HG03575 (cell line): ENCODE measurements around the gene GNMT.
"Not testable (repeated sequence)": the region's sequence is repeated elsewhere in the genome, so short reads cannot be mapped to it uniquely, and the experiment has no call there.

Experiments used
- ATAC-seq: cut with Tn5 transposase; IDR thresholded peaks from one replicate; pipeline ENCODE4 v1.9.1; 2021; ENCODE audit not compliant: unreplicated experiment, insufficient number of reproducible peaks, low FRiP score; ENCODE audit errors: extremely low read depth

Gene GNMT

GRCh38 chr6:42970871-42971612 lies 10.5 kb downstream of the GNMT start:
- ATAC-seq, result no peak

- no peak for ATAC-seq
Measured at GRCh38 chr6:42971746-42972327, 11.3 kb downstream of the GNMT start.

- ATAC-seq, result no peak
Measured at GRCh38 chr6:42973926-42974325, 13.4 kb downstream of the GNMT start.

GRCh38 chr6:42974919-42975505 lies 14.5 kb downstream of the GNMT start:
- no peak for ATAC-seq

- ATAC-seq, result no peak
Measured at GRCh38 chr6:42978487-42978838, 17.9 kb downstream of the GNMT start.

GRCh38 chr6:42978839-42979522 lies 18.4 kb downstream of the GNMT start, which contains the start of gene PEX6:
PEX6 (minus strand) TSS chr6:42979181; CDS start chr6:42979150, 31 bp downstream.
- ATAC-seq, result peak; percentile 67

GRCh38 chr6:42979523-42980177 lies 19.1 kb downstream of the GNMT start:
- peak; percentile 2 for ATAC-seq

GRCh38 chr6:42981836-42982235 lies 21.3 kb downstream of the GNMT start:
- no peak for ATAC-seq

- peak; percentile 56 for ATAC-seq
Measured at GRCh38 chr6:42984001-42984923, 23.7 kb downstream of the GNMT start, which contains the start of gene PPP2R5D. PPP2R5D (plus strand) TSS chr6:42984570; CDS start chr6:42984678, 108 bp downstream.

- ATAC-seq, result no peak
Measured at GRCh38 chr6:42984924-42985475, 24.4 kb downstream of the GNMT start.

- no peak for ATAC-seq
Measured at GRCh38 chr6:42987533-42988451, 27.2 kb downstream of the GNMT start.

GRCh38 chr6:42988486-42989020 lies 28.0 kb downstream of the GNMT start:
- ATAC-seq, result no peak

- no peak for ATAC-seq
Measured at GRCh38 chr6:42989923-42990322, 29.4 kb downstream of the GNMT start.

- no peak for ATAC-seq
Measured at GRCh38 chr6:42993445-42993844, 32.9 kb downstream of the GNMT start.

- ATAC-seq, result no peak
Measured at GRCh38 chr6:42996513-42996912, 36.0 kb downstream of the GNMT start.

- not testable (repeated sequence) for ATAC-seq
Measured at GRCh38 chr6:42998205-42998604, 37.7 kb downstream of the GNMT start.

GRCh38 chr6:43001843-43002242 lies 41.3 kb downstream of the GNMT start:
- no peak for ATAC-seq
